GM19438 (cell line): Measurements from ENCODE around the gene TMEM178A.
"Not testable (repeated sequence)": the region's sequence is repeated elsewhere in the genome, so short reads cannot be mapped to it uniquely, and the experiment has no call there.

Experiments
- ATAC-seq: cut with Tn5 transposase; IDR thresholded peaks from one replicate; pipeline ENCODE4 v1.9.1; 2021; ENCODE audit warnings: low read depth; ENCODE audit not compliant: unreplicated experiment

TMEM178A gene

GRCh38 chr2:39647104-39647765 lies 18.5 kb upstream of the TMEM178A start:
- no peak for ATAC-seq

DNA sequence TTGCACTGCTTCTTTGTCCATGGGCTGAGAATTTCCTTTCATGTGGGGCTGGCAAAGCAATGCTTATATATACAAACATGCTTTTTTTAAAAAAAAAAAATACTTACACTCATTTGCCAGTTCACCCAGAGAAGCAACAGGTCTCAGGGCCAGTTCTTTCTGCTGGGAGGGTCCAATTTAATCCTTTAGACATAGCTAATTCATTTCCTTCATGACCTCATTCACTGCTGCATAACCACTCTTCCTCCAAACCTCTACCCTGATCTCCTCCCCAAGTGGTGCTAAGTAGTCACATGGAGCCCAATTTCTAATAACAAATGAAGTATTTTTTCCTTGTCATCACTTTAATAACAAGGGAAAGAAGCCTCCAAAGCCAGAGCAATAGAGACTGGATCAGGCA lies 17.1 kb upstream of the TMEM178A start:
- no peak for ATAC-seq

DNA sequence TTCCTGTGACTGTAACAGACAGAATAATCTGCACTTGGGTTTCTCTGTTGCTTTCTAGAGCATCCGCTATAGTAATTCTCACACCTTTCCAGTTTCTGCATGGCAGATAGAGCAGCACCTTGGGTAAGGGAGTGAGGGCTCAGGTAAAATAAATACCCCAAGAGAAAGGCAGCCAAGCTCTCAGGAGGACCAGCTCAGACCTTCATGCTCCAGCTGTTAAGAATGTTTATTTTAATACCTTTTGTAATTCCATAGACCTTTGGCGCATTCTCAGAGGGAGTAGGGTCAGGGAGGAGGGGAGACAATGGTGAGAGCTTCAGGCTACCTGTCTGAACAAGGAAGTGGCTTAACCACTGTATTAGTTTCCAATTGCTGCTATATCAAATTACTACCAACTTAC lies 16.2 kb upstream of the TMEM178A start:
- no peak for ATAC-seq

- ATAC-seq: no peak
Observed at GRCh38 chr2:39650468-39650867, 15.2 kb upstream of the TMEM178A start.

DNA sequence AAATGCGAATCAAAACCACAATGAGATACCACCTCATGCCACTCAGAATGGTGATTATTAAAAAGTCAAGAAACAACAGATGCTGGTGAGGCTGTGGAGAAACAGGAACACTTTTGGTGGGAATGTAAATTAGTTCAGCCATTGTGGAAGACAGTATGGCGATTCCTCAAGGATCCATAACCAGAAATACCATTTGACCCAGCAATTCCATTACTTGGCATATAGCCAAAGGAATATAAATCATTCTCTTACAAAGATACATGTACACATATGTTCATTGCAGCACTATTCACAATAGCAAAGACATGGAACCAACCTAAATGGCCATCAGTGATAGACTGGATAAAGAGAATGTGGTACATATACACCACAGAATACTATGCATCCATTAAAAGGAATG lies 9.5 kb upstream of the TMEM178A start:
- not testable (repeated sequence) for ATAC-seq

DNA sequence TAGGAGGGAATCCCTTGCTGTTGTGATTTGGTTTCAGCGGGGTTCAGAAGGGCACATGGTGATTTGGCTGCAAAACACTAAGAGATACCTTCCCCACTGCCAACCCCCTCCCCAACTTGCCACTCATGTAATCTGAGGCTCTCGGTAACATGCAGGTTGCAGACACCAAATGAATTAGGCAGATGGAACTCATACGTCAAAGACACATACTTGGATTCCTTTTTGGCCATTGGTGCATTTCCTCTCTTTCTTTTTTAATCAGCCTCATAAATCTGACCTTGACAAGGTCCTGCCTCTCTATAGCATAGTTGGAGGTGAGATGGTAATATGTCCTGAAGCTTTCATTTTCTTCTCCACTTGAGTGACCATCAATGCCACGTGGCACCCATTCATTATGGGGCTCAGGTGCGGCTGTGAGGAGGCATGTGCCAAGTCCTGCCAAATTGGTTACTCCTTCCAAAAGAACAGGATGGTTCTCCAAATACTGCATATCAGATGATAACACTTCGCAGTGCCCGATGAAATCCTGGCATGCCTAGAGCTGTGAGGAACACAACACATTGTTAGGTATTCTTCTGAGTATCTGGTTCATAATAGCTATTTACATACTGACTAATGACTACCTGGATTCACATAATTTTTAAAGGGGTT lies 8.3 kb upstream of the TMEM178A start:
- no peak for ATAC-seq

DNA sequence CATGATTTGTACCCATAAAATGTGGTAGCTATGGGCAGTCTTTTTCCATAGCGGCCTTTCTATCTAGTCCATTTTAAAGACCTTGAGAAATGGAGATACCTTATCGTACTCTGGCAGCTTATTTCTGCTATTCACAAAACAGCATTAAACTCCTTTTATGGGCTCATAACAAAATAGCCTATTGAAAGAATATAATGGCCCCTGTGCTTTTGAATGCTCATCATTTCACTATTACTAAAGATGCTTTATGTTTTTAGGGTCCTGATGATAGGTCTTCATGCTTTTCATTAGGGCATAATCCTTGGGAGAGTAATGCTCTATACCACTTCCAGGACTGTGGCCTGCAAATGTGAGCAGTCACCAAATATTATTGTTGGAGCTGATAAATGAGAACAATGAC lies 7.3 kb upstream of the TMEM178A start:
- ATAC-seq: no peak

DNA sequence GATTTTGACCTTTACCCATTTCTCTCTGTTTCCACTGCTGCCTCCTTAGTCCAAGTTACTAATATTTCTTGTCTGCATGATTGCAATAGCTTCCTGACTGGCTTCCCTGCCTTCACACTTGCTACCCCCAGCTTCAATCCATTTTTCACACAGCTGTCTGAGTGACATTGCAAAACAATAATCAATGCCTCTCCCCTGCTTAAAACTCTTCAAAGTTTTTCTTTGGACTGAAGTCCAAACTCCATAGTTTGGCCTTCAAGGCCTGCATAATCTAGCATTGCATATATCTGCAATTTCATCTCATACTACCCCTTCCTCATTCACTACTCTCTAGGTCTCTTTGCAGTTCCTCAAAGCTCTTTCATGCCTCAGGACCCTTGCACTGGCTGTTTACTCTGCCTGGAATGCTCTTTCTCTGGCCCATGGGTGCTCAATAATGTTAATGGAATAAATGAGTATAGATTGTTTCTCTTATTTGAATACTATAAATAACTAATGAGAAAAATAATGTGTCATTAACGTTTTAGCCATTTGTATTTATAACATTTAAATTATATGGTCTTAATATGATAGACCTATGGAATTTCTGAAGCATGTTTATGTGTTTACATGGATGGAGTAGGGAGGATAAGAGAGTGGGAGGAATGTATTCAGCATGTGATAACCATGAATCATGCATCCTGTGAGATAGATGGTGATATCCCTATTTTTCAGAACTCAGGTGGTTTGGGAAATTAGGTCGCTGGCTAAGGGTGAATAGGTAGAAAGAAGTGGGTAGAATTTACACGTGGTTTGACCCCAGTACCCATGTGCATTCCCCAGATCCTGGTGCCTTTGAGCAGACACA lies 5.7 kb upstream of the TMEM178A start:
- ATAC-seq: no peak

DNA sequence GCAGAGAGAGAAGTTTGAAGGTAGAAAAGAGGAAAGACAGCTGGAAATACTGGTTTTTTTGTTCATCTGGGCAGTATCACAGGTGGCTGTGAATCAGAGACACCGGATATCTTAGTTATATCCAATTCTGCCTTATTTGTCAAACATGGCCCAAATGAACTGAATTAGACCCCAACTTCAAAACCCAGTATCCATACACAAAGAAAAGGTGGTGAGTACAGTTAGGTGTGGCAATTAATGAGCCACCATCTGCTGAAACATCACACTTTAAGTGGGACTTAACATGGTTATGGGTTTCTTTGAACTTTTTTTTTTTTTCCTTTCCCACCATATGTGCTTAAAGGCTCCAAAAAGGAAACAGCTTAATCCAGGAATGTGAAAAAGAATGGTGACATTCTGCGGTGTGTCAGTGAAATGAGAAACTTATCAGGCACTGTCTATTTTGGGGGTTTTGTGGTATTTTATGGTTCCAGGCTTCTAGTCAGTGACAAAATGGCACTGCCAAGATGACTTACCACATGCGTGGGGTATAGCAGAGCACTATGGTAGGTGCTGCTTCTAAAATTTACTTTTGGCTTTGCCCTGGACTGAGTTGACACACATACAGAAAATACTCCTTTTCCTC lies 5.0 kb upstream of the TMEM178A start:
- ATAC-seq: no peak

DNA sequence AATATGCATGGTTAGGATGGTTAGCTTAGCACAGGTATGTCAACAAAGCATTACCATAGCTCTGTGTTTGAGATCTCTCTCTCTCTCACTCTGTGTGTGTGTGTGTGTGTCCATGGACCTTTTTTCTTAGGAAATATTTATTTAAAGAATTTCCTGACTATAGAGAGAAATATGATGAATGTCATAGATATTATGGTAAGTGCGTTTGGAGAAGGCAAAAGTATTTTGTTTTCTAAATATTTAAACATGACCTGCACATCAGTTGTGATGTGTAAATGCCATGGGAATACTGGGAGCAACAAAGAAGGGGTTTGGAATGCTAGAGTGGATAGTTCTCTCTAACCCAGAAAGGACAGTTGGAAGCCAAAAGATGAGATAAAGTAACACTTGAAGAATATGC lies 3.9 kb upstream of the TMEM178A start:
- ATAC-seq: no peak

- no peak for ATAC-seq
Observed at GRCh38 chr2:39663187-39663930, 2.4 kb upstream of the TMEM178A start.

GRCh38 chr2:39664232-39664887 lies 1.4 kb upstream of the TMEM178A start:
- ATAC-seq: no peak

GRCh38 chr2:39664888-39665591 lies 677 bp upstream of the TMEM178A start:
- ATAC-seq: no peak

- no peak for ATAC-seq
Observed at GRCh38 chr2:39666491-39667101, 879 bp downstream of the TMEM178A start.

GRCh38 chr2:39667104-39667885 lies 1.6 kb downstream of the TMEM178A start:
- no peak for ATAC-seq

GRCh38 chr2:39667886-39668276 lies 2.2 kb downstream of the TMEM178A start:
- ATAC-seq: no peak

- no peak for ATAC-seq
Observed at GRCh38 chr2:39668576-39669080, 2.9 kb downstream of the TMEM178A start.

- ATAC-seq: no peak
Observed at GRCh38 chr2:39671604-39672003, 5.9 kb downstream of the TMEM178A start.
